ENCODE measurements around the gene IQGAP1.
A peak's percentile ranks its signal among the peaks of the same experiment; 100 is the strongest.
"Not testable (repeated sequence)": the region's sequence is repeated elsewhere in the genome, so short reads cannot be mapped to it uniquely, and the experiment has no call there.

Gene IQGAP1, protein sequence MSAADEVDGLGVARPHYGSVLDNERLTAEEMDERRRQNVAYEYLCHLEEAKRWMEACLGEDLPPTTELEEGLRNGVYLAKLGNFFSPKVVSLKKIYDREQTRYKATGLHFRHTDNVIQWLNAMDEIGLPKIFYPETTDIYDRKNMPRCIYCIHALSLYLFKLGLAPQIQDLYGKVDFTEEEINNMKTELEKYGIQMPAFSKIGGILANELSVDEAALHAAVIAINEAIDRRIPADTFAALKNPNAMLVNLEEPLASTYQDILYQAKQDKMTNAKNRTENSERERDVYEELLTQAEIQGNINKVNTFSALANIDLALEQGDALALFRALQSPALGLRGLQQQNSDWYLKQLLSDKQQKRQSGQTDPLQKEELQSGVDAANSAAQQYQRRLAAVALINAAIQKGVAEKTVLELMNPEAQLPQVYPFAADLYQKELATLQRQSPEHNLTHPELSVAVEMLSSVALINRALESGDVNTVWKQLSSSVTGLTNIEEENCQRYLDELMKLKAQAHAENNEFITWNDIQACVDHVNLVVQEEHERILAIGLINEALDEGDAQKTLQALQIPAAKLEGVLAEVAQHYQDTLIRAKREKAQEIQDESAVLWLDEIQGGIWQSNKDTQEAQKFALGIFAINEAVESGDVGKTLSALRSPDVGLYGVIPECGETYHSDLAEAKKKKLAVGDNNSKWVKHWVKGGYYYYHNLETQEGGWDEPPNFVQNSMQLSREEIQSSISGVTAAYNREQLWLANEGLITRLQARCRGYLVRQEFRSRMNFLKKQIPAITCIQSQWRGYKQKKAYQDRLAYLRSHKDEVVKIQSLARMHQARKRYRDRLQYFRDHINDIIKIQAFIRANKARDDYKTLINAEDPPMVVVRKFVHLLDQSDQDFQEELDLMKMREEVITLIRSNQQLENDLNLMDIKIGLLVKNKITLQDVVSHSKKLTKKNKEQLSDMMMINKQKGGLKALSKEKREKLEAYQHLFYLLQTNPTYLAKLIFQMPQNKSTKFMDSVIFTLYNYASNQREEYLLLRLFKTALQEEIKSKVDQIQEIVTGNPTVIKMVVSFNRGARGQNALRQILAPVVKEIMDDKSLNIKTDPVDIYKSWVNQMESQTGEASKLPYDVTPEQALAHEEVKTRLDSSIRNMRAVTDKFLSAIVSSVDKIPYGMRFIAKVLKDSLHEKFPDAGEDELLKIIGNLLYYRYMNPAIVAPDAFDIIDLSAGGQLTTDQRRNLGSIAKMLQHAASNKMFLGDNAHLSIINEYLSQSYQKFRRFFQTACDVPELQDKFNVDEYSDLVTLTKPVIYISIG (N-terminal part only)

DNA sequence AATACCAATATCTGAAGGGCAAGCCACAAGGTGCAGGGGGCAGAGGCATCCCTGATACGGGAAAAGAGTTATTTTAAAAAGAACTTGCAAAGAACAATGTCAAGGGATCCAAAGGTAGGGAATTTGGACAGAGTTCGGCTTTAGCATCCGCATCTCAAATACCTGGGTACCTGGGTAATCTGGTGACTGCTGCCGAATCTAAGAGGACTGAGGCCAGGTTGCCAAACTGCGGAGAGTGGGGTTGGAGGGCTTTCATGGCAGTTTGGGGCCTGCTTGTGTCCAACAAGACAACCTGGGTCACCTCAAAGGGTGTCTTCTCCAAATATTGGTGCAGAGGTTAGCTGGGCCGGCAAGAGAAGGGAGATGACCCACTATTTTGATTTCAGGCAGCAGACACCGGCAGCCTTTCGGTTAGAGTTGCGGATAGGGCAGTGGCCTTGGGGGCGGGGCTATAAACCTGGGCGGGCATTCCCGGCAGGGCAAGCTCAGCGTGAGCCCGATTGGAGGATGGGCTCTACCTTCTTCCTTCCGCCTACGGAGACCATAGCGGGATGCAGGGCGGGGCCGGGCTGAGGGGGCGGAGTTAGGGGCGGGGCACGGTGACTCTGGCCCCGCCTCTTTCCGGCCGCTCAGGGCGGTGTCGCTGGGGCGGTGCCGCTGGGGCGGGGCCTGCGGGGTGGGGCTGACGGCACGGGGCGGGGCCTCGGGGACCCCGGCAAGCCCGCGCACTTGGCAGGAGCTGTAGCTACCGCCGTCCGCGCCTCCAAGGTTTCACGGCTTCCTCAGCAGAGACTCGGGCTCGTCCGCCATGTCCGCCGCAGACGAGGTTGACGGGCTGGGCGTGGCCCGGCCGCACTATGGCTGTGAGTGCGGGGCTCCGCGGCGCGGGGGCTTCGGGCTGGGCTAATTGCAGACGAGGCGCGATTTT, at the start of gene IQGAP1:
IQGAP1 (plus strand) TSS at position 709 of the 928 bp plus-strand sequence; CDS start at position 809, 100 bp downstream.
- peak; percentile 96 to 98 for DNase-seq (ENCODE audit: low read depth in 2 of 2)

- DNase-seq (ENCODE audit: low read depth in 2 of 2) = no peak
Observed at GRCh38 chr15:90338532-90338931, 49.5 kb upstream of the IQGAP1 start.

DNA sequence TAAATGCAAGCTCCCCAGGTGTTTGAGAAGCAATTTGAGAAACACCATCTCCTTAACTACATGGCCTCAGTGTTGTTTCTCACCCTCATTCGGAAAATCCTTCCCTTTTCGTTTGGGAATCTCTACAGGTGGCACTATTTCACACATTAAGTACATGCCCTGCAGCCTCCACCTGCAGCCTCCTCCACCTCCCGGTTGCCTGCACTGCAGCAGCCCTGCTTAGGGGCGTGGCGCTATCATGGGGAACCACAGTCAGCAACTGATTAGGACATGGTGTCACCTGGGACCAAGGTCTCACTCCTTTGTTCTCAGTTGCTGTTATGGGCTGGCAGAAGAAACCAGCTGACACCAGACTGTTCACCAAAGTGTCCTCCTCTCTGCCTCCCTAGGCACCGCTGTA, 47.7 kb upstream of the IQGAP1 start:
- DNase-seq (ENCODE audit: low read depth in 2 of 2) = no peak

DNA sequence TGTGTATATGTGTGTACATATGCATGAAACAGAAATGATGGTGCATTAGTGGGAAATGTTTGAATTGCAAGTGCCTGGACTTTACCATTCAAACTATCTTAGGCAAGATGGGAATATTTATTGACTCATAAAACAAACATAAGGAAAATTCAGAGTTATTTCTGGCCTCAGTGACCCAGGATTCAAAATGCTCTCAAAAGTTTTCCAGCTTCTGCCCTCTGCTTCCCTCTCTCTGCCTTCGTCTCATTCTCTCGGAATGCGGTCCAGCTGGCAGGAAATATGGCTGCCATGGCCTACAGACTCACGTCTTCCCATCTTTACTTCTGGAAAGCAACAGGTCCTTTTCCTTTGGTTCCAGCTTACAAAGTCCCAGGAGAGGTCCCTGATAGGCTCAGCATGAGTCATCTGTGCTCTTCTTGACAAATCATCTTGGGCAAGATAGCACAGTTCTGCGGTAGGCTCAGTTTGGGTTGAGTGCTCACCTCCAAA, 44.7 kb upstream of the IQGAP1 start:
- no peak for DNase-seq (ENCODE audit: low read depth in 2 of 2)

- no peak for DNase-seq (ENCODE audit: low read depth in 2 of 2)
Observed at GRCh38 chr15:90344662-90345061, 43.4 kb upstream of the IQGAP1 start.

DNA sequence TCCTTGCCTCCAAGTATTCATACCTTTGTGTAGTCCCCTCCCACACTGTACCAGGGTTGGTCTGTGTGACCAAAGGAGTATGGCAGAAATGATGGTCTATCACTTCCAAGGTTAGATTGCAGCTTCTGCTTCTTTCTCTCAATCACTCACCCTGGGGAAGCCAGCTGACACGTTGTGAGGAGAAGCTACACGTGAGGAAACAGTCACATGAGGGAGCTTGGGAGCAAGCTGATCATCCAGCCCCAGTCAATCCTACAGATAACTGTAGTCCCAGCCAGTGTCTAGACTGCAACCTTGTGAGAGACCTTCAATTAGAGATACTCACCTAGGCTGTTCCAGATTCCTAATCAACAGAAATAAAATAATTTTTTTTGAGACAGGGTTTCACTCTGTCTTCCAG, 42.2 kb upstream of the IQGAP1 start:
- no peak for DNase-seq (ENCODE audit: low read depth in 2 of 2)

GRCh38 chr15:90347431-90348065, 40.5 kb upstream of the IQGAP1 start:
- not testable (repeated sequence) for DNase-seq (ENCODE audit: low read depth in 2 of 2)

DNA sequence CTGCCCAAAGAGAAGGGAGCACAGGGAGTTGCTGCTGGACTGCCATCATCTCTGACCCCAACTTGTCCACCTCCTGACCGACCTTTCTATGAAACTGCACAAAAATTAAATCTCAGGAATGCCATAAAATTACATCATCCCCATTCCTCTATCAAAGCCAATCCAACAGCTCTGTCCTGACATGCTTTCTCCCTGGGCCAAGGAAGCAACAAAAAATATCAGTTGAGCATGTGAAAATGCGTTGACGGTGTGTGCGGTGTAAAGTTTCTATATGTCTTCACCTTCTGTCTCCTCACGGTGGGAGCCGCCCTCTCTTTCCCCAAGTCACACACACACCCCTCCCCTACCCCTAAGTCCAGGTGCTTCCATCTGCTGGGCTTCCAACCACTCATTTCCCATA, 39.6 kb upstream of the IQGAP1 start:
- no peak for DNase-seq (ENCODE audit: low read depth in 2 of 2)

DNA sequence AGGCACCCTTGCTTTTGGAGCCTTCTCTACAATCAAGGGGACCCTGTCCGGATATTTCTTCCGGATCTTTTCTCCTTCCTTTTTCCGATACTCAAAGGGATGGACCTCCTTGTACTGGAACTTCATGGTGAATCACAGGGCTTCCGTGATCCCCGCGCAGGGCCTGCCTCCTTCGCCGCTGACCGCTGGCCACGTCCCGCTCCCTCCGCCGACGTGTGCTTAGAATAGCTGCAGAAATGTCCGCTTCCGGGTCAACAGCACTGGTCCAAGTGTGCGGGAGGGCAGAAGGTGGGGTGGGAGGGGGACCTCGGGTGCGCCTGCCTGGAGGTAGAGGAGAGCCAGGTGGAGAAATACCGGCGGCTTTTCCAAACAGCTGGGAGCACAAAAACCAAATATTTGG, 39.0 kb upstream of the IQGAP1 start:
- no peak for DNase-seq (ENCODE audit: low read depth in 2 of 2)

GRCh38 chr15:90349821-90350220, 38.2 kb upstream of the IQGAP1 start:
- no peak for DNase-seq (ENCODE audit: low read depth in 2 of 2)

DNA sequence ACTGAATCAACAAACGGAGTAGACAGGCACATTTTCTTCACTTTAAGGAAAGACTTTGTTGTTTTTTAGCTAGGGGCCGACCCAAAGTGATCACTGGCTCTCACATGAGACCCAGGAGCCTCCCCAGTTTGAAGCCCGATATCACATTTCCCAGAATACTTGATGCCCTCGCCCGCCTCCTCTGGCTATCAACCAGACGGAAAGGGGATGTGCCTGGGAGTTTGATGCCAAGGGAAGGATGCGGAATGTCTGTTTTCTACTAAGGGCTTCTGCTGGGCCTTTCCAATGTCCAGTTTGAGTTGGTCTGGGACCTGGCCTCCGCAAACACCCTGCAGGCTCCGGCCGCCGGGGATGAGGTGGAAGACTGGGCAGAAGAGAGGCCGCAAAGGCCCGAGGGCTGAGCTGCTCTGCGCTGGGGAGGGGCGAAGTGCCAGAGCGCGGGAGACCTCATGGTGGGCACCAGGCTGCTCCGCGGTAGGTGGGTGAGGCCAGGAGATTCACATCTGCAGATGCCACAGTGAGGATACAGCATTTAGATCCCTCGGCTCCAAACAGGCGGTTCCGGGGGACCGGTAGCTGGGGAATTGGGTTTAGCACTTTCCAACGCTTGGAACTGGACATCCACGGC, 36.4 kb upstream of the IQGAP1 start:
- DNase-seq (ENCODE audit: low read depth in 2 of 2) = no peak

GRCh38 chr15:90352107-90352893, 35.7 kb upstream of the IQGAP1 start, which contains the start of gene ZNF774:
ZNF774 (plus strand) TSS chr15:90352284; CDS start chr15:90354661, 2,377 bp downstream.
- peak; percentile 81 to 88 for DNase-seq (ENCODE audit: low read depth in 2 of 2)

- no peak for DNase-seq (ENCODE audit: low read depth in 2 of 2)
Observed at GRCh38 chr15:90354986-90355385, 33.1 kb upstream of the IQGAP1 start.

DNA sequence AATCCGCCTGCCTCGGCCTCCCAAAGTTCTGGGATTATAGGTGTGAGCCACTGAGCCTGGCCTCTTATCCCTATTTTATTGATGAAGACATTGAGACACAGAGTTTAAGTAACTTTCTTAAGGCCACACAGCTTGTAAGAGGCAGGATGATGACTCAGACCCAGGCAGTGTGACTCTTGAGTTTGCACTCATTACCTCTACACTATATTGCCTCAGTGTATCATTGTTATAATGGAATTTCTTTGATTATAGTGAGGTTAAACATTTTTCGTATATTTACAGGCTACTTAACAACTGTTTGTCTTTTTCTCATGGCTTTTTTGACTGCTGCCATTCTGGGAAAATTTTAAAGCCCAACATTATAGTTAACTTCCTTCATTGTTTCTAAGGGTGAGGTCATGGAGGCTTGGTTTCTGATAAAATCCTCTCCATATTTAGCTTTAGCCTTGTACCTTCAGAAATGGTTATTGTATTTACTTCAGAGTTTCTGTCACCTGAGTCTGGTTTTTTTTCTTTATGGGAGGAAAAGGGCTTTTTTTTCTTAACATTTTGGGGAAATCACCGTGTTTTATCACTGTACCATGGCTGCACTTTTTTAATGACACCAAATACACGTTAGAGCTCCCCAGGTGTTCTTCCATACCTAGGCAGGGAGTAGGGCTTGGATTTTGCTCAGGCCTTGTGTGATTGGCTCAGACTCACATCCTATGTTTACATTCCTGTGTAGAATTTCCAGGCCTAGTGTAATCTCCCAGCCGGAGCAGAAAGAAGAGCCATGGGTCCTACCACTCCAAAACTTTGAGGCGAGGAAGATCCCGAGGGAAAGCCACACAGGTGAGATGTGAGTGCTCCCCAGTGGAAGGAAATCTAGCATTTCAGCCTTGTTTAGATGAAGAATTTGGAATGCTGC, 29.7 kb upstream of the IQGAP1 start:
- DNase-seq (ENCODE audit: low read depth in 2 of 2) = no peak

DNA sequence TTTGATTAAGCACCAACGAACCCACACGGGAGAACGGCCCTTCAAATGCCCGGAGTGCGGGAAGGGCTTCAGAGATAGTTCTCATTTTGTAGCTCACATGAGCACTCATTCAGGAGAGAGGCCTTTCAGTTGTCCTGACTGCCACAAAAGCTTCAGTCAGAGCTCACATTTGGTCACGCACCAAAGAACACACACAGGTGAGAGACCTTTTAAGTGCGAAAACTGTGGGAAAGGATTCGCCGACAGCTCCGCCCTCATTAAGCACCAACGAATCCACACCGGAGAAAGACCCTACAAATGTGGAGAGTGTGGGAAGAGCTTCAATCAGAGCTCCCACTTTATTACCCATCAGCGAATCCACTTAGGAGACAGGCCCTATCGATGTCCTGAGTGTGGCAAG, 27.3 kb upstream of the IQGAP1 start:
- DNase-seq (ENCODE audit: low read depth in 2 of 2) = no peak

- DNase-seq (ENCODE audit: low read depth in 2 of 2) = no peak
Observed at GRCh38 chr15:90362936-90363212, 25.2 kb upstream of the IQGAP1 start.

GRCh38 chr15:90364251-90364650, 23.8 kb upstream of the IQGAP1 start:
- DNase-seq (ENCODE audit: low read depth in 2 of 2) = no peak

Measured in stimulated activated CD4-positive, alpha-beta T cell treated with anti-CD3 and anti-CD28 coated beads, Interleukin-4, amount 100 ng/mL, for 48 hours (primary cell).